Measurements from ENCODE around the gene AGPS.

AGPS gene

DNA sequence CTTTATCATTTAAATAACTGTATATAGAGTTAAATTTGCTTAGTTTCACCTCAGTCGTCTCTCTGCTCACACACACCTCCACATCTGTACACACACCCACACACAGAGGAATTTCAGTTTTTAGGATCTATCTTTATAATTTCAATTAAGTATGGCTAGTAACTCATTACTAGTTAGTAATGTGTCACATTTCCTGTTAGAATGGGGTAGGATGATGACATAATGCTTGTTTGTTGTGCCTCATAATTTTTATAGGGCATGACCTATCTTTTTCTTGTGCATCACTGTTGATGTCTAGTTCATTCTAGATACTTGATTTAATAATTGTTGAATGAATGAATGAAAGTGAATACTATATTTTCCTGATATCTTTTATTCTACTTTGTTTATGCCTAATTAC, 108.6 kb downstream of the AGPS start (continued):
- TF ChIP-seq, protein P1, sequence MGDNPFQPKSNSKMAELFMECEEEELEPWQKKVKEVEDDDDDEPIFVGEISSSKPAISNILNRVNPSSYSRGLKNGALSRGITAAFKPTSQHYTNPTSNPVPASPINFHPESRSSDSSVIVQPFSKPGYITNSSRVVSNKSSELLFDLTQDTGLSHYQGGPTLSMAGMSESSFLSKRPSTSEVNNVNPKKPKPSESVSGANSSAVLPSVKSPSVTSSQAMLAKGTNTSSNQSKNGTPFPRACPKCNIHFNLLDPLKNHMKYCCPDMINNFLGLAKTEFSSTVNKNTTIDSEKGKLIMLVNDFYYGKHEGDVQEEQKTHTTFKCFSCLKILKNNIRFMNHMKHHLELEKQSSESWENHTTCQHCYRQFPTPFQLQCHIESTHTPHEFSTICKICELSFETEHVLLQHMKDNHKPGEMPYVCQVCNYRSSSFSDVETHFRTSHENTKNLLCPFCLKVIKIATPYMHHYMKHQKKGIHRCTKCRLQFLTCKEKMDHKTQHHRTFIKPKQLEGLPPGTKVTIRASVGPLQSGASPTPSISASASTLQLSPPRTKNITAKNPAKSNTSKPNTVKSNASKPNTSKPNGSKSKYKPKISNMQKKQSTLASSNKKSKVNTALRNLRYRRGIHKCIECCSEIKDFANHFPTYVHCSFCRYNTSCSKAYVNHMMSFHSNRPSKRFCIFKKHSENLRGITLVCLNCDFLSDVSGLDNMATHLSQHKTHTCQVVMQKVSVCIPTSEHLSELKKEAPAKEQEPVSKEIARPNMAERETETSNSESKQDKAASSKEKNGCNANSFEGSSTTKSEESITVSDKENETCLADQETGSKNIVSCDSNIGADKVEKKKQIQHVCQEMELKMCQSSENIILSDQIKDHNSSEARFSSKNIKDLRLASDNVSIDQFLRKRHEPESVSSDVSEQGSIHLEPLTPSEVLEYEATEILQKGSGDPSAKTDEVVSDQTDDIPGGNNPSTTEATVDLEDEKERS (tag by site-specific recombination; IDR thresholded peaks at IDR 0.05) = no peak
- TF ChIP-seq SP7 (tag by site-specific recombination; IDR thresholded peaks at IDR 0.05) (no peak), ZNF341 (tag by site-specific recombination; IDR thresholded peaks at IDR 0.05; ENCODE audit: low read depth) (no peak), ZEB2 (tag by site-specific recombination; IDR thresholded peaks at IDR 0.05) (0 out of 2 replicates have a peak, but pooled peaks have one; percentile 21), ZNF791 (tag by site-specific recombination; IDR thresholded peaks at IDR 0.05) (no peak), ZFHX2 (tag by site-specific recombination; conservative IDR thresholded peaks at IDR 0.05) (0 out of 2 replicates have a peak, but pooled peaks have one; percentile 23), ZNF362 (tag by site-specific recombination; IDR thresholded peaks at IDR 0.05) (no peak), OSR2 (tag by site-specific recombination; IDR thresholded peaks at IDR 0.05) (no peak), ZNF311 (tag by site-specific recombination; IDR thresholded peaks at IDR 0.05; ENCODE audit: borderline replicate concordance) (no peak), ZNF529 (tag by site-specific recombination; IDR thresholded peaks at IDR 0.05; ENCODE audit: insufficient replicate concordance) (no peak), BCL6B (tag by site-specific recombination; IDR thresholded peaks at IDR 0.05) (no peak), ZNF175 (tag by site-specific recombination; IDR thresholded peaks at IDR 0.05) (no peak), ZNF701 (tag by site-specific recombination; IDR thresholded peaks at IDR 0.05) (no peak), ZBTB7A (tag by site-specific recombination; IDR thresholded peaks at IDR 0.05; ENCODE audit: low read depth) (no peak)
- TF ChIP-seq, protein P2, sequence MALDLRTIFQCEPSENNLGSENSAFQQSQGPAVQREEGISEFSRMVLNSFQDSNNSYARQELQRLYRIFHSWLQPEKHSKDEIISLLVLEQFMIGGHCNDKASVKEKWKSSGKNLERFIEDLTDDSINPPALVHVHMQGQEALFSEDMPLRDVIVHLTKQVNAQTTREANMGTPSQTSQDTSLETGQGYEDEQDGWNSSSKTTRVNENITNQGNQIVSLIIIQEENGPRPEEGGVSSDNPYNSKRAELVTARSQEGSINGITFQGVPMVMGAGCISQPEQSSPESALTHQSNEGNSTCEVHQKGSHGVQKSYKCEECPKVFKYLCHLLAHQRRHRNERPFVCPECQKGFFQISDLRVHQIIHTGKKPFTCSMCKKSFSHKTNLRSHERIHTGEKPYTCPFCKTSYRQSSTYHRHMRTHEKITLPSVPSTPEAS (tag by site-specific recombination; IDR thresholded peaks at IDR 0.05) = no peak

DNA sequence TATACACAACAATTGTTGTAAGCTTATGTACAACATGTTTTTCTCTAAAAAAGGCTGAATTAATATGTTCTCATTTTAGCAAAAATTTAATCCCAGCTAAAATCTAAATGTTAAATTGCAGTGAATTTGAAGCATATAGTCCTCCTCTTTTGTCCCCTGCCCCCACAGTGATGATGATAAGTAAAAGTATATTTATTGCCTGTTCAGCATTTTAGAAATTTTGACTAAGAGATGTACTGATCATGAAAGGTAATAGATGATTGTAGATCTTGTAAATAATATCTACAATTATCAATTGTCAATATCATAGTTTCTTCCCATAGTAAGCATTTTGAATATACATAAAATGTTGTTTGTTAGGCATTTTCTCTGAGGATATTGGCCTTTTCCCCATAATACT, 113.9 kb downstream of the AGPS start:
- Histone ChIP-seq H3K27ac (ENCODE audit: extremely low read depth, low read depth, low read length) (no peak overlapping the region), H3K9me3 (ENCODE audit: control insufficient read depth, insufficient read depth, low read depth, low read length) (no peaks in the 10 kb centered on the region), H3K4me3 (ENCODE audit: low read depth, low read length) (no peak overlapping the region), H3K36me3 (ENCODE audit: control insufficient read depth in 2 of 2, insufficient read depth in 1 of 2, low read length in 2 of 2) (peaks cover 0 to 16% of the 10 kb centered on the region in 2 experiments; a peak in 2 of 3 replicates), H3K4me1 (ENCODE audit: control insufficient read depth, insufficient read depth, low read length) (no peaks in the 10 kb centered on the region)
- TF ChIP-seq ZNF26 (tag by site-specific recombination; IDR thresholded peaks at IDR 0.05) = no peak
- TF ChIP-seq ZNF174 (tag by site-specific recombination; IDR thresholded peaks at IDR 0.05) = no peak
- TF ChIP-seq TRIM28 (IDR thresholded peaks at IDR 0.05; ENCODE audit: borderline replicate concordance, low read length) = no peak
- no peak for TF ChIP-seq ZNF214 (tag by site-specific recombination; IDR thresholded peaks at IDR 0.05; ENCODE audit: borderline replicate concordance)
- no peak for TF ChIP-seq ZNF169 (tag by site-specific recombination; IDR thresholded peaks at IDR 0.05)
- no peak for TF ChIP-seq ZFP3 (tag by site-specific recombination; IDR thresholded peaks at IDR 0.05; ENCODE audit: low read depth)
- ChIA-PET CTCF (no interaction called here), POLR2A (no interaction called here)

Data from HEK293 (cell line).